HepG2 (cell line): ENCODE results near the gene FJX1. TPM values are rescaled to one million over a fixed set of nuclear protein-coding genes. Genes with fewer than 3 reads are reported as not detected.
A peak's percentile ranks its signal among the peaks of the same experiment; 100 is the strongest.

ENCODE experiments used
- ATAC-seq: fragments of 200-7000 bp; cut with Tn5 transposase; 3 replicates; pipeline ENCODE4 v1.9.1; 2020; ENCODE audit warnings: mild to moderate bottlenecking, moderate library complexity
- BruUV-seq: library from RNA; stranded (reverse); fragments of 400-500 nt; replicated peaks from 2 replicates; lab custom pipeline; 2021; lab: Mats Ljungman, UMichigan
- CTCF ChIA-PET: fragments of 300-600 bp; formaldehyde crosslinking; extraction: SDS; loops from one replicate; lab custom pipeline; 2021; ENCODE audit warnings: low total read pairs, inconsistent platforms, low intra/inter-chr PET ratio; lab: Yijun Ruan, JAX
- POLR2A ChIA-PET: fragments of 350-600 bp; sonication (Branson Sonifier 250); formaldehyde crosslinking; loops from one replicate; lab custom pipeline; 2020; ENCODE audit warnings: antibody characterized with exemption, inconsistent platforms; lab: Yijun Ruan, JAX
- DNase-seq: peaks from one replicate; pipeline ENCODE4 v3.0.0-alpha.2; 2015; ENCODE audit warnings: low spot score
- FAIRE-seq: peaks from 3 replicates; lab custom pipeline; 2011; peaks lifted over from hg19 to GRCh38; lab: Jason Lieb, UNC
- H2AFZ ChIP-seq: one replicate; pipeline ENCODE4 v1.6.1; 2011; ENCODE audit warnings: low read length, inconsistent platforms
- H3K27ac ChIP-seq: fragments of 300-600 bp; 3 replicates; pipeline ENCODE4 v1.8.0; 2011; ENCODE audit warnings: mixed run types, mild to moderate bottlenecking, mixed read lengths, low read length, inconsistent platforms; ENCODE audit not compliant: insufficient read depth; ENCODE audit errors: extremely low read length
- H3K27me3 ChIP-seq, 2 experiments: fragments of 200-600 bp in 1 of 2; 2 replicates in 1 of 2; 3 replicates in 1 of 2; pipeline versions ENCODE4 v1.6.0 to v1.8.0; 2011; ENCODE audit warnings: low read length in 2 of 2, mild to moderate bottlenecking in 2 of 2, moderate library complexity in 2 of 2, inconsistent platforms in 1 of 2; ENCODE audit not compliant: insufficient read depth in 2 of 2, control insufficient read depth in 1 of 2
- H3K36me3 ChIP-seq, 2 experiments: fragments of 200-600 bp in 1 of 2; replicated peaks in 1 of 2; 2 replicates in 1 of 2; 3 replicates in 1 of 2; pipeline versions ENCODE4 v1.5.1 to v1.8.0; 2011; ENCODE audit warnings: low read length in 2 of 2, inconsistent platforms in 1 of 2; ENCODE audit not compliant: insufficient read depth in 2 of 2, control insufficient read depth in 1 of 2
- H3K4me1 ChIP-seq: 2 replicates; pipeline ENCODE4 v1.5.1; 2012; ENCODE audit warnings: low read length, inconsistent platforms; ENCODE audit not compliant: insufficient read depth
- H3K4me2 ChIP-seq: 2 replicates; pipeline ENCODE4 v1.6.0; 2011; ENCODE audit warnings: low read depth, low read length, inconsistent platforms
- H3K4me3 ChIP-seq, 3 experiments: fragments of 200-600 bp in 1 of 3; sonication (generic), shearing (Covaris generic) in 1 of 3; replicated peaks in 1 of 3; 2 replicates each; pipeline ENCODE4 v1.5.1; 2011 to 2016; ENCODE audit warnings: low read length in 3 of 3, inconsistent platforms in 2 of 3, low read depth in 2 of 3, mild to moderate bottlenecking in 2 of 3, control low read depth in 1 of 3, mixed read lengths in 1 of 3; ENCODE audit not compliant: insufficient read depth in 1 of 3
- H3K79me2 ChIP-seq: one replicate; pipeline ENCODE4 v1.6.1; 2011; ENCODE audit warnings: low read length, inconsistent platforms; ENCODE audit not compliant: insufficient read depth
- H3K9ac ChIP-seq: 2 replicates; pipeline ENCODE4 v1.6.0; 2011; ENCODE audit warnings: mild to moderate bottlenecking, low read depth, low read length, inconsistent platforms; ENCODE audit not compliant: insufficient read depth
- H3K9me3 ChIP-seq: 2 replicates; pipeline ENCODE4 v1.5.1; 2012; ENCODE audit warnings: mild to moderate bottlenecking, low read length
- H4K20me1 ChIP-seq: 2 replicates; pipeline ENCODE4 v1.6.0; 2011; ENCODE audit warnings: inconsistent platforms, mild to moderate bottlenecking, low read length, moderate library complexity; ENCODE audit not compliant: insufficient read depth
- DNMT1 ChIP-seq: sonication (generic); formaldehyde crosslinking; IDR thresholded peaks from 2 replicates; pipeline ENCODE4 v1.5.1; 2020; ENCODE audit warnings: mild to moderate bottlenecking, missing genetic modification reagents
- EP300 ChIP-seq, 3 experiments: sonication (generic) in 1 of 3; formaldehyde crosslinking in 1 of 3; IDR thresholded peaks; 2 replicates each; pipeline versions ENCODE4 v1.5.1 to v1.6.1; 2011 to 2020; ENCODE audit warnings: low read depth in 2 of 3, low read length in 2 of 3, borderline replicate concordance in 1 of 3, improper control_type of control experiment in 1 of 3, mild to moderate bottlenecking in 1 of 3, missing genetic modification reagents in 1 of 3, moderate library complexity in 1 of 3
- FOXC1 ChIP-seq: sonication (generic); formaldehyde crosslinking; IDR thresholded peaks from 2 replicates; pipeline ENCODE4 v1.8.0; 2022; ENCODE audit warnings: mild to moderate bottlenecking, missing genetic modification reagents, borderline replicate concordance
- HNF4A ChIP-seq: sonication (generic); formaldehyde crosslinking; IDR thresholded peaks from 2 replicates; pipeline ENCODE4 v1.4.0; 2020; ENCODE audit warnings: missing genetic modification reagents
- JUNB ChIP-seq: sonication (generic); formaldehyde crosslinking; IDR thresholded peaks from 2 replicates; pipeline ENCODE4 v1.8.0; 2022; ENCODE audit warnings: missing genetic modification reagents, mild to moderate bottlenecking, borderline replicate concordance
- MAFG ChIP-seq: sonication (generic); formaldehyde crosslinking; IDR thresholded peaks from 2 replicates; pipeline ENCODE4 v1.5.1; 2020; ENCODE audit warnings: mild to moderate bottlenecking, missing genetic modification reagents
- MXI1 ChIP-seq: IDR thresholded peaks from 3 replicates; pipeline ENCODE4 v1.6.1; 2012; ENCODE audit warnings: low read depth, low read length, inconsistent platforms, borderline replicate concordance
- PHF5A ChIP-seq: IDR thresholded peaks from one replicate; pipeline ENCODE4 v1.6.1; 2018; ENCODE audit warnings: low read depth, missing genetic modification reagents; ENCODE audit not compliant: unreplicated experiment
- REL ChIP-seq: sonication (generic); formaldehyde crosslinking; conservative IDR thresholded peaks from 2 replicates; pipeline ENCODE4 v1.8.0; 2022; ENCODE audit warnings: mild to moderate bottlenecking, missing genetic modification reagents, moderate library complexity
- SSRP1 ChIP-seq: IDR thresholded peaks from 2 replicates; pipeline ENCODE4 v1.6.1; 2016; ENCODE audit warnings: control low read depth
- TGIF2 ChIP-seq: IDR thresholded peaks from 2 replicates; pipeline ENCODE4 v1.6.1; 2016; ENCODE audit warnings: control low read depth, missing compliant biosample characterization
- ZBTB42 ChIP-seq: sonication (generic); formaldehyde crosslinking; IDR thresholded peaks from 2 replicates; pipeline ENCODE4 v1.5.0; 2020; ENCODE audit warnings: mild to moderate bottlenecking, missing genetic modification reagents
- ZBTB43 ChIP-seq: sonication (generic); formaldehyde crosslinking; conservative IDR thresholded peaks from 2 replicates; pipeline ENCODE4 v1.4.0; 2020; ENCODE audit warnings: missing genetic modification reagents
- ZNF10 ChIP-seq: sonication (generic); formaldehyde crosslinking; IDR thresholded peaks from 2 replicates; pipeline ENCODE4 v1.4.0; 2020; ENCODE audit warnings: mild to moderate bottlenecking, low read depth, missing genetic modification reagents, borderline replicate concordance
- ZNF12 ChIP-seq: sonication (generic); formaldehyde crosslinking; IDR thresholded peaks from 2 replicates; pipeline ENCODE4 v1.5.0; 2020; ENCODE audit warnings: missing genetic modification reagents
- ZNF510 ChIP-seq: sonication (generic); formaldehyde crosslinking; IDR thresholded peaks from 2 replicates; pipeline ENCODE4 v1.4.0; 2020; ENCODE audit warnings: low read depth, mild to moderate bottlenecking, missing genetic modification reagents
- ZNF564 ChIP-seq: sonication (generic); formaldehyde crosslinking; IDR thresholded peaks from 2 replicates; pipeline ENCODE4 v1.8.1; 2023; ENCODE audit warnings: mild to moderate bottlenecking, missing genetic modification reagents
- ZSCAN20 ChIP-seq: sonication (generic); formaldehyde crosslinking; IDR thresholded peaks from 2 replicates; pipeline ENCODE4 v1.4.0; 2020; ENCODE audit warnings: missing genetic modification reagents, mild to moderate bottlenecking, borderline replicate concordance
- WGBS: methylation state at CpG from one replicate; pipeline ENCODE4 v1.1.6; 2017; ENCODE audit warnings: low lambda C conversion rate; 5-methylcytosine and 5-hydroxymethylcytosine counted together
- in situ Hi-C: cut with HindIII; loops from 2 replicates; pipeline ENCODE4 v1.10.0; 2017; ENCODE audit warnings: low pct_unique_long_range_greater_than_20kb; ENCODE audit not compliant: extremely low pct_ligation_motif_present
- intact Hi-C: fragments of 100-400 bp; cut with micrococcal nuclease; formaldehyde crosslinking; loops from one replicate; pipeline ENCODE4 v1.10.0; 2022; ENCODE audit not compliant: unreplicated experiment
- polyA plus RNA-seq, 8 experiments: library from polyadenylated mRNA; depleted of rRNA in 3 of 8; stranded (reverse) in 7 of 8; unstranded in 1 of 8; fragments of >200 nt; fragmentation: Illumina TruSeq in 4 of 8; extraction: Trizol in 4 of 8; gene quantifications; 2 replicates each; pipeline versions ENCODE4 v1.2.1 to v1.2.3, GENCODE V29; 2011 to 2016; ENCODE audit warnings: low read depth in 4 of 8, missing spikeins in 1 of 8, mixed read lengths in 1 of 8; ENCODE audit not compliant: insufficient read depth in 1 of 8
- total RNA-seq, 5 experiments: library from RNA; depleted of rRNA; stranded (reverse); fragments of >200 nt; fragmentation: Illumina TruSeq; extraction: Trizol; gene quantifications; 2 replicates each; pipeline ENCODE4 v1.2.3, GENCODE V29; 2016; ENCODE audit warnings: low read depth in 1 of 5
- TF ChIP-seq, protein P1 (sequence below): sonication (generic); formaldehyde crosslinking; IDR thresholded peaks from 2 replicates; pipeline ENCODE4 v1.5.0; 2020; ENCODE audit warnings: missing genetic modification reagents, mild to moderate bottlenecking, borderline replicate concordance

FJX1 gene
- total and polyA plus RNA-seq, 2 of the 13 experiments (the other 11 are each of a cell fraction or from before 2014, with no cell fraction given), result 0.40 to 0.82 TPM

GRCh38 chr11:35587972-35588371, 30.3 kb upstream of the FJX1 start:
- intact Hi-C loops, result no loop called here
- FAIRE-seq, result no peak

GRCh38 chr11:35588627-35589026, 29.6 kb upstream of the FJX1 start:
- BruUV-seq, result no TSS peak
- no peak for ATAC-seq
- Histone ChIP-seq H3K36me3 (no peaks in the 10 kb centered on the region), H3K27me3 (no peaks in the 10 kb centered on the region; a peak in 2 of 5 replicates)
- CTCF ChIA-PET, result no interaction called here
- TF ChIP-seq EP300 (IDR thresholded peaks at IDR 0.05; ENCODE audit: low read depth in 2 of 2, low read length in 2 of 2) (no peak), EP300 (CRISPR knock-in tag; IDR thresholded peaks at IDR 0.05; ENCODE audit: borderline replicate concordance) (no peak), ZNF564 (CRISPR knock-in tag) (no peak), ZNF10 (no peak), PHF5A (no peak), SSRP1 (no peak), ZBTB43 (no peak), ZBTB42 (CRISPR knock-in tag) (no peak), ZSCAN20 (no peak), ZNF12 (CRISPR knock-in tag) (no peak), MXI1 (no peak), MAFG (CRISPR knock-in tag) (no peak), TGIF2 (CRISPR knock-in tag) (no peak), REL (CRISPR knock-in tag) (no peak)
- TF ChIP-seq, protein P1, sequence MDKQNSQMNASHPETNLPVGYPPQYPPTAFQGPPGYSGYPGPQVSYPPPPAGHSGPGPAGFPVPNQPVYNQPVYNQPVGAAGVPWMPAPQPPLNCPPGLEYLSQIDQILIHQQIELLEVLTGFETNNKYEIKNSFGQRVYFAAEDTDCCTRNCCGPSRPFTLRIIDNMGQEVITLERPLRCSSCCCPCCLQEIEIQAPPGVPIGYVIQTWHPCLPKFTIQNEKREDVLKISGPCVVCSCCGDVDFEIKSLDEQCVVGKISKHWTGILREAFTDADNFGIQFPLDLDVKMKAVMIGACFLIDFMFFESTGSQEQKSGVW (CRISPR knock-in tag), result no peak
- TF ChIP-seq, all 625 proteins: peak for 0
- Histone ChIP-seq H3K9me3 (no peaks in the 10 kb centered on the region), H4K20me1 (no peaks in the 10 kb centered on the region), H3K4me2 (no peak overlapping the region), H3K27ac (no peak overlapping the region), H2AFZ (no peak overlapping the region), H3K4me3 (no peak overlapping the region), H3K4me1 (no peaks in the 10 kb centered on the region), H3K9ac (no peak overlapping the region), H3K79me2 (no peaks in the 10 kb centered on the region)
- DNase-seq (no peak), FAIRE-seq (no peak)
- POLR2A ChIA-PET, result no interaction called here
- WGBS, result 3% methylated on average over 4 of the region's 4 CpGs
- in situ Hi-C loops (no loop called here), intact Hi-C loops (no loop called here)

More at GRCh38 chr11:35587972-35588371, 30.3 kb upstream of the FJX1 start:
- 0% methylated on average over 3 of the region's 3 CpGs for WGBS
- no peaks in the 10 kb centered on the region for H3K4me1 ChIP-seq
- no peak overlapping the region for H2AFZ ChIP-seq
- no peaks in the 10 kb centered on the region for H3K36me3 ChIP-seq
- no peak overlapping the region for H3K4me3 ChIP-seq
- TF ChIP-seq DNMT1 (no peak), FOXC1 (no peak), HNF4A (0 out of 2 replicates have a peak, but pooled peaks have one; percentile 14), JUNB (CRISPR knock-in tag) (no peak), ZNF510 (CRISPR knock-in tag) (no peak)
- TF ChIP-seq, all 625 proteins: peak for 1
- ChIA-PET POLR2A (no interaction called here), CTCF (no interaction called here)
- no peak for ATAC-seq
- H3K4me2 ChIP-seq, result no peak overlapping the region
- H3K9ac ChIP-seq, result no peak overlapping the region
- no peak overlapping the region for H3K27ac ChIP-seq
- no peaks in the 10 kb centered on the region for H3K79me2 ChIP-seq
- no peaks in the 10 kb centered on the region for H3K9me3 ChIP-seq
- in situ Hi-C loops, result no loop called here
- no peaks in the 10 kb centered on the region for H4K20me1 ChIP-seq
- no peaks in the 10 kb centered on the region; a peak in 2 of 5 replicates for H3K27me3 ChIP-seq
- no TSS peak for BruUV-seq
- DNase-seq, result no peak
